ENCODE measurements around the gene ME3. TPM values are rescaled to one million over a fixed set of nuclear protein-coding genes. Genes with fewer than 3 reads are reported as not detected.
A peak's percentile ranks its signal among the peaks of the same experiment; 100 is the strongest.

ME3 gene
- total RNA-seq, 1 donor from 2014 or later = 10.3 TPM

GRCh38 chr11:86508604-86509587 lies 163.5 kb downstream of the ME3 start:
- no peak for TF ChIP-seq CTCF (IDR thresholded peaks at IDR 0.05; ENCODE audit: insufficient read depth, low read length, severe bottlenecking)
- peak; percentile 50 for FAIRE-seq
- H3K27me3 ChIP-seq (ENCODE audit: control insufficient read depth, insufficient read depth, low read length) = no peaks in the 10 kb centered on the region
- no peaks in the 10 kb centered on the region for H3K36me3 ChIP-seq (ENCODE audit: control insufficient read depth, insufficient read depth, low read length)
- DNase-seq (ENCODE audit: low read depth) = peak; percentile 63
- no peak overlapping the region for H3K4me3 ChIP-seq (ENCODE audit: low read depth, low read length)

DNA sequence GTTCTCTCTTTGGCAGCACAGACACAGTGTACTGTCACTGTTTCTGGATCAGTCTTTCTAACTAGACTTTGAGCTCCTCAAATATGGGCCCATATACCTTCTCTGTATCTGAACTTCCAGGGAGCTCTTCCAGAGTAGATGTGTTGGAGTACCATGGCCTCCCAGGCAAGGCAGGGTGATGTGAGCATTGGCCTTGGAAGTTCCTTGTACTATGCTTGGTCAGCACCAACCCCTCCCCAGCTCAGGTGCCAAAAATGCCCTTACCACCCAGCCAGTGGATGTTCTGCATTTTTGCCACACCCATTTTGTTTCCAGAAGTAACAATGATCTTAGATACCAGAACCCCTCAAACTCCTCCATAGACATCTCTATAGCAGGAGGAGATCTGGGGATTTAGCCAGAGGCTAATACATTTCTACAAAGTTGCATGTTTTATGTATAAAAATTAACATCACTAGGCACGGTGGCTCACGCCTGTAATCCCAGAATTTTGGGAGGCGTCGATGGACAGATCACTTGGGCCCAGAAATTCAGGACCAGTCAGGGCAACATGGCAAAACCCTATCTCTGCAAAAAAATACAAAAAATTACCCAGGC lies 165.1 kb downstream of the ME3 start:
- no peaks in the 10 kb centered on the region for H3K36me3 ChIP-seq (ENCODE audit: control insufficient read depth, insufficient read depth, low read length)
- no peak for TF ChIP-seq CTCF (IDR thresholded peaks at IDR 0.05; ENCODE audit: insufficient read depth, low read length, severe bottlenecking)
- DNase-seq (ENCODE audit: low read depth) = no peak
- no peak overlapping the region for H3K4me3 ChIP-seq (ENCODE audit: low read depth, low read length)
- FAIRE-seq = no peak
- no peaks in the 10 kb centered on the region for H3K27me3 ChIP-seq (ENCODE audit: control insufficient read depth, insufficient read depth, low read length)

DNA sequence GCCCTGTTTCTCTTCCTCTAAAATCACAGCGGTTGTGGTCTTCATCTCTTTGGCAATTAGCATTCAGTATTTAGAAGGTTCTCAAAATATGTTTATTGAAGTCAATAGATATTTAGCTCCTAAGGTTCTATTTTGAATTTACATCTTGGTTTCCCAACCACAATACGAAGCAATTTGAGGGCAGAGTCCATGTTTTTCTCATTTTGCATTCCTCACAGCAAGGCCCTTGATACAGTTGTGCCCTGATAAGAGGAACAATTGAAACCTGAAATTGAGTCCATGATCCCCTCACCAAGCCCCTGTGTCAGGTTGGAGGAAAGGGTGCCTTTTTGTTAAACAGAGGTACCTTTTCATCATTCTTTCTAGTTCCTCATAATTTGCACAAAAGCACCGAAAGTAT lies 166.2 kb downstream of the ME3 start:
- Histone ChIP-seq H3K4me3 (ENCODE audit: low read depth, low read length) (no peak overlapping the region), H3K27me3 (ENCODE audit: control insufficient read depth, insufficient read depth, low read length) (no peaks in the 10 kb centered on the region), H3K36me3 (ENCODE audit: control insufficient read depth, insufficient read depth, low read length) (no peaks in the 10 kb centered on the region)
- FAIRE-seq = no peak
- no peak for DNase-seq (ENCODE audit: low read depth)
- no peak for TF ChIP-seq CTCF (IDR thresholded peaks at IDR 0.05; ENCODE audit: insufficient read depth, low read length, severe bottlenecking)

GRCh38 chr11:86503131-86503530 lies 169.3 kb downstream of the ME3 start:
- no peak for TF ChIP-seq CTCF (IDR thresholded peaks at IDR 0.05; ENCODE audit: insufficient read depth, low read length, severe bottlenecking)
- no peak overlapping the region for H3K4me3 ChIP-seq (ENCODE audit: low read depth, low read length)
- DNase-seq (ENCODE audit: low read depth) (no peak), FAIRE-seq (no peak)
- H3K27me3 ChIP-seq (ENCODE audit: control insufficient read depth, insufficient read depth, low read length) = no peaks in the 10 kb centered on the region
- H3K36me3 ChIP-seq (ENCODE audit: control insufficient read depth, insufficient read depth, low read length) = no peaks in the 10 kb centered on the region

GRCh38 chr11:86502137-86502642 lies 170.2 kb downstream of the ME3 start:
- no peak for TF ChIP-seq CTCF (IDR thresholded peaks at IDR 0.05; ENCODE audit: insufficient read depth, low read length, severe bottlenecking)
- Histone ChIP-seq H3K27me3 (ENCODE audit: control insufficient read depth, insufficient read depth, low read length) (no peaks in the 10 kb centered on the region), H3K4me3 (ENCODE audit: low read depth, low read length) (no peak overlapping the region), H3K36me3 (ENCODE audit: control insufficient read depth, insufficient read depth, low read length) (no peaks in the 10 kb centered on the region)
- DNase-seq (ENCODE audit: low read depth) (peak; percentile 43), FAIRE-seq (no peak)

Data from bronchial epithelial cell (primary cell).